B cell (primary cell): ENCODE results near the gene GMPR2. TPM values are rescaled to one million over a fixed set of nuclear protein-coding genes. Genes with fewer than 3 reads are reported as not detected.

ENCODE experiments used
- ATAC-seq: fragments of 200-7000 bp; cut with Tn5 transposase; one replicate; pipeline ENCODE4 v1.10.0; 2021; ENCODE audit warnings: low read depth, mild to moderate bottlenecking, moderate number of reproducible peaks, moderate library complexity
- CTCF ChIA-PET: fragments of 350-600 bp; sonication (Branson Sonifier 250); formaldehyde crosslinking; loops from one replicate; lab custom pipeline; 2021; ENCODE audit warnings: antibody characterized with exemption, inconsistent platforms; lab: Charles Lee
- POLR2A ChIA-PET: fragments of 350-600 bp; sonication (Branson Sonifier 250); formaldehyde crosslinking; loops from one replicate; lab custom pipeline; 2021; ENCODE audit warnings: antibody characterized with exemption; lab: Charles Lee
- DNase-seq: peaks from one replicate; pipeline ENCODE4 v3.0.0; 2013
- H2AFZ ChIP-seq: 2 replicates; pipeline ENCODE4 v1.6.1; 2012; ENCODE audit warnings: mild to moderate bottlenecking, low read depth, low read length; ENCODE audit not compliant: insufficient read depth, poor library complexity, severe bottlenecking
- H3K27ac ChIP-seq, 2 donors: 1 replicate in 1 of 2; 2 replicates in 1 of 2; pipeline ENCODE4 v1.5.1; 2012 to 2013; ENCODE audit warnings: low read length in 2 of 2, mild to moderate bottlenecking in 2 of 2, moderate library complexity in 1 of 2
- H3K27me3 ChIP-seq, 4 experiments: fragments of 200-600 bp in 1 of 4; sonication (generic) in 1 of 4; replicated peaks in 1 of 4; 1 replicate in 2 of 4; 2 replicates in 2 of 4; pipeline versions ENCODE4 v1.6.1 to v1.7.0; 2013 to 2016; ENCODE audit warnings: low read length in 3 of 4, mild to moderate bottlenecking in 2 of 4, mixed read lengths in 1 of 4, moderate library complexity in 1 of 4; ENCODE audit not compliant: insufficient read depth in 4 of 4, control insufficient read depth in 3 of 4; ENCODE audit errors: control extremely low read depth in 1 of 4
- H3K36me3 ChIP-seq, 2 experiments: replicated peaks in 1 of 2; 1 replicate in 1 of 2; 2 replicates in 1 of 2; pipeline versions ENCODE4 v1.6.1 to v1.7.1; 2013; ENCODE audit warnings: low read length in 1 of 2; ENCODE audit not compliant: insufficient read depth in 2 of 2, control insufficient read depth in 1 of 2; ENCODE audit errors: control extremely low read depth in 1 of 2, extremely low read depth in 1 of 2
- H3K4me1 ChIP-seq, 2 donors: fragments of 200-600 bp in 1 of 2; sonication (generic) in 1 of 2; 1 replicate in 1 of 2; 2 replicates in 1 of 2; pipeline versions ENCODE4 v1.5.1 to v1.6.1; 2013 to 2017; ENCODE audit warnings: low read length in 2 of 2; ENCODE audit not compliant: control insufficient read depth in 2 of 2, insufficient read depth in 2 of 2
- H3K4me2 ChIP-seq: replicated peaks from 2 replicates; pipeline ENCODE3; 2012; ENCODE audit warnings: mild to moderate bottlenecking, low read depth, low read length; ENCODE audit not compliant: poor library complexity, severe bottlenecking
- H3K4me3 ChIP-seq, 5 experiments: fragments of 200-600 bp in 1 of 5; sonication (generic) in 1 of 5; 1 replicate in 3 of 5; 2 replicates in 2 of 5; pipeline versions ENCODE4 v1.5.1 to v1.7.0; 2011 to 2016; ENCODE audit warnings: low read length in 4 of 5, mild to moderate bottlenecking in 4 of 5, low read depth in 2 of 5, control low read depth in 1 of 5, moderate library complexity in 1 of 5; ENCODE audit not compliant: insufficient read depth in 1 of 5; ENCODE audit errors: control extremely low read depth in 1 of 5, extremely low read depth in 1 of 5
- H3K79me2 ChIP-seq: fragments of 200-600 bp; sonication (generic); one replicate; pipeline ENCODE4 v1.6.0; 2016; ENCODE audit warnings: low read length; ENCODE audit not compliant: control insufficient read depth, insufficient read depth
- H3K9ac ChIP-seq: fragments of 200-600 bp; sonication (generic); 2 replicates; pipeline ENCODE4 v1.6.1; 2017; ENCODE audit warnings: mild to moderate bottlenecking, low read length, moderate library complexity
- H3K9me3 ChIP-seq, 3 donors: one replicate each; pipeline versions ENCODE4 v1.6.1 to v1.7.1; 2013; ENCODE audit warnings: low read length in 2 of 3; ENCODE audit not compliant: control insufficient read depth in 2 of 3, insufficient read depth in 1 of 3; ENCODE audit errors: control extremely low read depth in 1 of 3
- H4K20me1 ChIP-seq: 2 replicates; pipeline ENCODE4 v1.6.0; 2012; ENCODE audit warnings: mild to moderate bottlenecking, low read length; ENCODE audit not compliant: insufficient read depth, control insufficient read depth, poor library complexity, severe bottlenecking
- H3K27ac Mint-ChIP-seq: one replicate; pipeline ENCODE4 v1.8.0; 2021; ENCODE audit warnings: mixed read lengths
- H3K27me3 Mint-ChIP-seq: one replicate; pipeline ENCODE4 v1.8.0; 2021; ENCODE audit warnings: mixed read lengths
- H3K4me1 Mint-ChIP-seq: one replicate; pipeline ENCODE4 v1.8.0; 2021; ENCODE audit warnings: mixed read lengths
- H3K4me3 Mint-ChIP-seq: one replicate; pipeline ENCODE4 v1.8.0; 2021; ENCODE audit warnings: mixed read lengths
- H3K9me3 Mint-ChIP-seq: one replicate; pipeline ENCODE4 v1.8.0; 2022; ENCODE audit warnings: mixed read lengths; ENCODE audit not compliant: insufficient read depth
- EZH2 ChIP-seq: IDR thresholded peaks from 2 replicates; pipeline ENCODE4 v1.6.1; 2012; ENCODE audit warnings: borderline replicate concordance, low read depth, mild to moderate bottlenecking, moderate library complexity, low read length; ENCODE audit not compliant: insufficient read depth, poor library complexity, severe bottlenecking
- WGBS: methylation state at CpG from one replicate; pipeline ENCODE4 v1.1.5; 2013; ENCODE audit warnings: missing lambda C conversion rate; ENCODE audit not compliant: insufficient coverage; 5-methylcytosine and 5-hydroxymethylcytosine counted together
- intact Hi-C: fragments of 100-400 bp; cut with micrococcal nuclease; formaldehyde crosslinking; loops from one replicate; pipeline ENCODE4 v1.10.0; 2022
- polyA plus RNA-seq: library from polyadenylated mRNA; depleted of rRNA; stranded (reverse); fragments of >200 nt; gene quantifications from 2 replicates; pipeline ENCODE4 v1.2.3, GENCODE V29; 2012
- total RNA-seq, 2 donors: library from RNA; stranded (reverse); fragments of 120-200 nt in 1 of 2; gene quantifications; 1 replicate in 1 of 2; 2 replicates in 1 of 2; pipeline versions ENCODE4 v1.2.3 to v1.2.4, GENCODE V29; 2013 to 2022
- TF ChIP-seq, protein P1 (sequence below): fragments of 200-600 bp; IDR thresholded peaks from one replicate; pipeline ENCODE4 v1.8.0; 2022; ENCODE audit warnings: antibody characterized with exemption, mild to moderate bottlenecking

GMPR2 gene
- total and polyA plus RNA-seq, 2 donors (not counting 1 experiment from before 2014, with no cell fraction given) = 39.7 to 58.7 TPM

GRCh38 chr14:24185026-24185425 is 47.7 kb upstream of the GMPR2 start:
- no peak overlapping the region for H3K27ac ChIP-seq

DNA sequence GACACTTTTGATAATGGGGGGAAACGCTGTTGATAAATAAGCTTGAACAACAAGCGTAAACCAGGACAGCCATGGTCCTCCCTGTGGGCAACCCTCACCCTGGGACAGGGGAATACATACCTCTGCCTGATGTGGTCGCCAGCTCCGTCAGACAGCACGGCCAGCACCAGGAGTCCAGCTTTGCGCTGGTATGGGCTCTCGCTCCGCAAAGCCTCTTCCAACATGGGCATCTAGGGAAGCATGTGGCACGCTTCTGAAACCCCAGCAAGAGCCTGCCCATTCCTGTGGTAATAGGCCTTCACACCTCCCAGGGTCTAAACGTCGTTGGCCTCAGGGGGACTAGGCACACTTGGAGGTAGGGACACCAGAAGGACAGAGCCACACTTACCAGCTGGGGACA is 47.0 kb upstream of the GMPR2 start:
- Histone ChIP-seq H3K4me2 (no peak overlapping the region), H3K4me1 (peaks cover 14 to 17% of the 10 kb centered on the region in 2 donors), H3K27ac (no peak overlapping the region), H3K27me3 (no peaks in the 10 kb centered on the region), H3K79me2 (peaks cover 34% of the 10 kb centered on the region), H3K9me3 (no peaks in the 10 kb centered on the region), H4K20me1 (no peaks in the 10 kb centered on the region), H3K36me3 (peaks cover 4 to 64% of the 10 kb centered on the region in 2 experiments), H3K9ac (no peak overlapping the region), H3K4me3 (no peak overlapping the region), H2AFZ (no peak overlapping the region)
- WGBS = 96% methylated on average over 11 of the region's 11 CpGs
- ChIA-PET POLR2A (interaction anchor here (1.0 kb wide), 1 partner anchor 10 kb away, joined by 3 read pairs; the partner anchor contains the start of gene TM9SF1), CTCF (interaction anchor here (0.8 to 1.5 kb wide), 2 partner anchors 12 to 147 kb away, joined by 3 read pairs; no protein-coding TSS in a partner anchor)
- Mint-ChIP-seq H3K27me3 (no peaks in the 10 kb centered on the region), H3K4me1 (peaks cover 25% of the 10 kb centered on the region), H3K9me3 (no peaks in the 10 kb centered on the region), H3K27ac (no peak overlapping the region), H3K4me3 (no peak overlapping the region)
- ATAC-seq = no peak
- intact Hi-C loops = no loop called here
- no peak for DNase-seq
- TF ChIP-seq, protein P1, sequence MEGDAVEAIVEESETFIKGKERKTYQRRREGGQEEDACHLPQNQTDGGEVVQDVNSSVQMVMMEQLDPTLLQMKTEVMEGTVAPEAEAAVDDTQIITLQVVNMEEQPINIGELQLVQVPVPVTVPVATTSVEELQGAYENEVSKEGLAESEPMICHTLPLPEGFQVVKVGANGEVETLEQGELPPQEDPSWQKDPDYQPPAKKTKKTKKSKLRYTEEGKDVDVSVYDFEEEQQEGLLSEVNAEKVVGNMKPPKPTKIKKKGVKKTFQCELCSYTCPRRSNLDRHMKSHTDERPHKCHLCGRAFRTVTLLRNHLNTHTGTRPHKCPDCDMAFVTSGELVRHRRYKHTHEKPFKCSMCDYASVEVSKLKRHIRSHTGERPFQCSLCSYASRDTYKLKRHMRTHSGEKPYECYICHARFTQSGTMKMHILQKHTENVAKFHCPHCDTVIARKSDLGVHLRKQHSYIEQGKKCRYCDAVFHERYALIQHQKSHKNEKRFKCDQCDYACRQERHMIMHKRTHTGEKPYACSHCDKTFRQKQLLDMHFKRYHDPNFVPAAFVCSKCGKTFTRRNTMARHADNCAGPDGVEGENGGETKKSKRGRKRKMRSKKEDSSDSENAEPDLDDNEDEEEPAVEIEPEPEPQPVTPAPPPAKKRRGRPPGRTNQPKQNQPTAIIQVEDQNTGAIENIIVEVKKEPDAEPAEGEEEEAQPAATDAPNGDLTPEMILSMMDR = no peak
- no peak for TF ChIP-seq EZH2

More at GRCh38 chr14:24185026-24185425, 47.7 kb upstream of the GMPR2 start:
- Histone ChIP-seq H3K79me2 (peaks cover 34% of the 10 kb centered on the region), H3K9me3 (no peaks in the 10 kb centered on the region), H3K4me1 (peaks cover 14 to 17% of the 10 kb centered on the region in 2 donors), H3K36me3 (peaks cover 4 to 67% of the 10 kb centered on the region in 2 experiments), H3K9ac (no peak overlapping the region), H2AFZ (no peak overlapping the region), H4K20me1 (no peaks in the 10 kb centered on the region), H3K27me3 (no peaks in the 10 kb centered on the region), H3K4me2 (no peak overlapping the region), H3K4me3 (no peak overlapping the region)
- intact Hi-C loops = no loop called here
- ATAC-seq (no peak), DNase-seq (no peak)
- ChIA-PET POLR2A (interaction anchor here (0.8 kb wide), 1 partner anchor 23 kb away, joined by 6 read pairs; no protein-coding TSS in a partner anchor), CTCF (no interaction called here)
- no peaks in the 10 kb centered on the region for H3K27me3 Mint-ChIP-seq
- peaks cover 27% of the 10 kb centered on the region for H3K4me1 Mint-ChIP-seq
- H3K4me3 Mint-ChIP-seq = no peak overlapping the region
- 97% methylated on average over 5 of the region's 7 CpGs for WGBS
- H3K9me3 Mint-ChIP-seq = no peaks in the 10 kb centered on the region
- no peak overlapping the region for H3K27ac Mint-ChIP-seq
- no peak for TF ChIP-seq EZH2
- TF ChIP-seq, protein P1 = no peak
